Measurements from ENCODE around the gene PPP1R37.

The PPP1R37 gene

GRCh38 chr19:45158503-45159209 is 65.7 kb downstream of the PPP1R37 start:
- DNase-seq = no peak

DNA sequence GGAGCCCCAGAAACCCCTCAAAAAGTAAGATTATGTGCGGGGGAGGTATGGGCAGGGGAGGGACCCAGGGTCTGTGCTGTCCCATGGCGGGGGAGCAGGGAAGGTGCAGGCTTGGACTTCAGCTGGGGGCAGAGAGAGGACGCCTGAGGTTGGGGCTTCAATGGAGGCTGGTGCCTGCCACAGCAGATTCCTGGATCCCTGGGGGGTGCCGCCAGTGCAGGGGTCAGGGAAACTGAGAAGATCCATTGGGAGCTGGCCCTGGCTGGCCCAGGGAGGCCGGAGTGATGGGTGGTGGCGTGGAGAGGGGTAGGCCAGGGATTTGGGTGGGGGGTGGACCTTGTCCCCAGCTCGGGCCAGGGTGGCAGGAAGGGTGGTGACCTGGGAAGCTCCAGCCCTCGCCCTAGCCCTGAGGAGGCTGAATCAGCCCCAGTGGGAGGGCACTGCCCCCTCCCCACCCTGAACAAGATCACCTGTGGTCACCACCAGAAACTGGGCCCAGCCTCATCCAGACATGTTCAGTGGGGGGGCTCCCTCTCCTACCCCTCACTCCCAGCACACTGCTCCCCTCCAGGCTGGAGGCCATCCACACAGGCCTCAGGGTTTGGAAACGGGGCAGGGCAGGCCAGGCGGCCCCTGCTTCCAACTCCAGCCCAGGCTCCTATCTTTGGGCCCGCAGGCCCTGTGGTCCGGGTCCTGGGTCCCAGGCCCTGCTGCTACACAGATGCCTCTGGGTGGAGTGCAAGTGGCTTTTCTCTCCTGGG is 66.4 kb downstream of the PPP1R37 start:
- DNase-seq = no peak

- DNase-seq = no peak
These were observed 67.0 kb downstream of the PPP1R37 start for GRCh38 chr19:45159971-45160324.

DNA sequence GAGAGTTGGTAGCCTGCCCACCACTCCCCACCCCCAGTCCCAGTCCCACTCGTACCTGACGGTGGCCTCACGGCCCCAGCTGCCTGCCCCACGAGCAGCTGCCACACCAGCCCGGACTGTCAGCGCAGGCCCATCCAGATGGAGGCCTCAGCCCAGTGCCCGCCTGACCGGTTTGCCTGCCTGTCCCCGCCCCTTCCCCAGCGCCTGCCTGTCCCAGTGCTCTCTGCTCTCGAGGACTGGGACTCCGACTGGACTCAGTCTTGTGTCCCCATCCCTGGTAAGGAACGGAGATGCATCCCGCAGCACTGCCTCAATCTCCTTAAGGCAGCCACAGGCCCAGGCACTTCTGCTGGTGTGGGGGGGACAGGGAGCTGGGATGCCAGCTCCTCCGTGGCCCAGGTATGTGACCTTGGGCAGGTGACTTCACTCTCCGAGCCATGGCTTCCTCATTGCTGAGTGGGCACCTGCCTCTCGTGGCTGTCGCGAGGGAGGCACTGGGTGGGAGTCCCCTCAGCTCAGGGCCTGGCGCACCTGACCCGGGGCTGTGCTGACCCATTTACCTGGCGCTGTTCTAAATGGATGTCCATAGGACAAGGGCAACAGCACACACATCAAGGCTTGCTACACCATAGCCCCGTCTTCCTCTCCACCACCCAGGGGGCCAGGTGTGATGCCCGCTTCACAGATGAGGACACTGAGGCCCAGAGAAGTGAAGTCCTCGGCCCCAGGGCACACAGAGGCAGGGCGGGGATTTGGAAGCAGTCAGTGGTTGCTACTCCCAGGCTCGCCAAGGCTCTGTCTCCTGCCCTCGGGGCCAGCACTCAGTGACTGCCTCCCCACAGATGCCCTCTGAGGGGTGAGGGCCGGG is 68.1 kb downstream of the PPP1R37 start, which contains the start of gene NKPD1:
Gene NKPD1, minus strand, starts transcription at position 113 of the 868 bp plus-strand sequence. CDS start 832 bp downstream, outside the sequence.
- no peak for DNase-seq

DNA sequence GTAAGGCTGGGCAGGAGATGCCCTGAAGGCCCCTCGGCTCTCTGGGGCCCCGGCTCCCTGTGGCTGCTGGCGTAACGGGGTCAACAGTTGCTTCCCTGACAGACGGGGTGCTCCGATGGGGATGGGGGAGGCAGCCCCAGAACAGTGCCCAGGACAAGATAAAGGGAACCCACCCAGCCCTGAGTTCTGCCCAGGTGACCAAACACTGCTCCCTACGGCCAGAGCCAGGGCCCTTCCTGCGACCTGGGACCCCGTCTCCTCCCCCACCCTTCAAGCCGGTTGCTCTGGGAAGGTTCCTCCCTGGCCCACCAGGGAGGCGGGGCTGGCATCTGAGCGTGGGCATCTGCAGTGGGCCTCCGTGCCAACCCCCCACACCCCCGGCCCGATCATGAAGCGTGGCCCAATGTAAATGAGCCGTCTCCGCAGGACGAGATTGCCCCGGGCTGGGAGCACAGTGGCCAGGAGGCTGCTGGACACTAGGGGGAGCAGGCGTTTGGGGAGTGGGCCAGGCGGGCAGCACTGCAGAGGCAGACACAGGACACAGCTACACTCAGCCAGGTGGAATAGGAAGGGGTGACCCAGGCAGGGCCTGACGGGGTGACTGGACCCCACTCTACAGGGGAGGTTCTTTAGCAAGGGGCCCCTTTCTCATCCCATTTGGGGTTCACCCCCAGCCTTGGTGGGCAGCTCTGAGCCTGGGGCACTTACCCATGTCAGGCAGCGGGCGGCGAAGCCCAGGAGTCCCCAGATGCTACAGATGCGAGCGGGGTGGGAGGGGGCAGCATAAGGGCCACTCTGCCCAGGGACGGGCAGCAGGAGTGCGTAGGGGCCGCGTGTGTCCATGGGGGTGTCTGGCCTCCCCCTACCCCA is 69.0 kb downstream of the PPP1R37 start:
- DNase-seq = no peak

DNA sequence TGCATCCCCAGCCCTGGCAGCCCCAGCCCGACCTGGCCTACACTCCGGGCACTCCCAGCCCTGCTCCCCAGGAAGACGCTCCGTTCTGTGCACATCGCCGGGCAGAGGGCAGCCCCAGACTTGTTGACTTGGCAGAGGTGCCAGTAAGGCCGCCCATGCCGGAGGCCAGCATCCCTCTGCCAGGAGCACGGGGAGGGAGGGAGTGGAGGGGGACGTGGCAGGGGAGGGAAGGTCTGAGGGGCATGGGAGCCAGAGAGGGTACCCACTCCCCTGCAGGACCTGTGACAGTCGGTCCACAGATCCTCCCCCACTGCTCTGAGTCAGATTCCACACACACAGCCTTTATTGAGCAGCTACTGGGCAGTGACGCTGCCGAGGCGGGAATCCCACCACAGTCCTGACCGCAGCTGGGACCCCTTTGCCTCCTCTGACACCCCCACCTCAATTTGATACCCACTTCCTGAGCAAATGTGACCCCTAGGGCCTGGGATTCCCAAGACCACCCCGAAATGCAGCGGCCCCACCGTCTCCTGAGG is 69.7 kb downstream of the PPP1R37 start:
- DNase-seq = no peak

GRCh38 chr19:45163156-45163555 is 70.2 kb downstream of the PPP1R37 start:
- no peak for DNase-seq

DNA sequence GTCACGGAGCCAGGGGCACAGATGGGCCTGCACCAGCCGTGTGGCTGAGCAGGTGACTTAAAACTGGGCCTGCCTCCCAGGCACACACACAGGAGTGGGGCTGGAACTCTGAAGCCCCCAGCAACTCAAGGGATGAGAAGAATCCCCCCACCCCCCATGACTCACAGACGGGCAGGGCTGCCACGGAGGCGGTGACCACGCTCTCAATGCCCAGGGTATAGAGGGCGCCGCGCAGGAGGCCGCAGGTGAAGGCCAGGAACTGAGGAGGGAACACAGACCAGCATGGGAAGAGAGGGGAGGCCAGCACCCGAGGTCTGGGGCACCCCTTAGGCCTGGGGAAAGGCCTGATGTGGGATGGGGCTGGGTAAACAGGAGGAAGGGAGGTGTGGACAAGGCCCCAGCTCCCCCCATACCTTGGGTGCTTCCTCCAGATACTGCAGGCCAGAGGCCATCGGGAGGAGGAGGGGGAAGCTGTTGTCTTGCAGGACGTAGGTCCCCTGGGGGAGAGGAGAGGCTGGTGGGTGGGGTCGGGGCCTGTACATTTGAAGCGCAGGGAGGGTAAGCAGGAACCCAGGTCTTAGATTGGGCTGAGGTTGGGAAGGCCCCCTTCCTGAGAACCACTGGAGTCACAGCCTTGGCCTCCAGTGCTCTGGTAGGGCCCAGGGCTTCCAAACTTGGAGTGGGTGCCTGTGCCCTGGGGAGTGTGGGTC is 70.9 kb downstream of the PPP1R37 start:
- no peak for DNase-seq

- DNase-seq = peak; percentile 65
These were observed 71.8 kb downstream of the PPP1R37 start for GRCh38 chr19:45164577-45165335.

GRCh38 chr19:45166723-45167252 is 73.8 kb downstream of the PPP1R37 start:
- no peak for DNase-seq

- DNase-seq = no peak
These were observed 75.9 kb downstream of the PPP1R37 start for GRCh38 chr19:45168767-45169351.

DNA sequence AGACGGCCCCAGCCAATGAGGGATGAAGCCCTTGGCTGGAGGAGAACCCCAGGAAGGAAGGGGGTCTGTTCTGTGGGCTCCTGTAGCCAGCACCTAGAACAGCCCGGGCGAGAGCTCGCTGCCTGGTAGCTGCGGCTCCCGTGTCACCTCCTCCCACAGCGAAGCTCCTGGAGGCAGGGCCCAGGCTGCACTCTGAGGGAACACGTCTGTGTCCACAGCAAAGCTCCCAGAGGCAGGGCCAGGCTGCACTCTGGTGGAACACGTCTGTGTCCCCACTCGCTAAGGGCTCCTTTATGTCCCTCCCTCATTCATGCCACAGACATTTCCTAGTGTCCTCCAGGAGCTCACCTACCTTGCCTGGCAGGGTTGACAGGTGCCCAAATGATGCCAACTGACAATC is 76.6 kb downstream of the PPP1R37 start:
- no peak for DNase-seq

- no peak for DNase-seq
These were observed 77.4 kb downstream of the PPP1R37 start for GRCh38 chr19:45170146-45171106.

DNA sequence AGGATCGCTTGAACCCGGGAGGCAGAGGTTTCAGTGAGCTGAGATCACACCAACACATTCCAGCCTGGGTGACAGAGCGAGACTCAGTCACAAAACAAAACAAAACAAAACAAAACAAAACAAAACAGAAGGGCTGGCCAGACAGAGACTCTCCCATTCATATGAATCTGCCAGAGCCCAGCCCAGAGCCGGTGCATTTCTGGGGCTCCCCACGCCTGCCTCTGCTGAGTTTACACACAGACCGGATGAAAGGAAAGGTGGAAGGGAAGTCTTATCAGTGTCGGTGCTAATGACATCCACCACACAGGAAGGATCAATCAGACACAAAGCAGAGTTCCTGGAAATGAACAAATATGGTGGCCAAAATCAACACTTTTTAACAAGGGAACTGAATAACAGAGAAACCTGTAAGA is 78.2 kb downstream of the PPP1R37 start:
- DNase-seq = peak; percentile 77

- DNase-seq = peak; percentile 26
These were observed 79.2 kb downstream of the PPP1R37 start for GRCh38 chr19:45172173-45172572.

DNA sequence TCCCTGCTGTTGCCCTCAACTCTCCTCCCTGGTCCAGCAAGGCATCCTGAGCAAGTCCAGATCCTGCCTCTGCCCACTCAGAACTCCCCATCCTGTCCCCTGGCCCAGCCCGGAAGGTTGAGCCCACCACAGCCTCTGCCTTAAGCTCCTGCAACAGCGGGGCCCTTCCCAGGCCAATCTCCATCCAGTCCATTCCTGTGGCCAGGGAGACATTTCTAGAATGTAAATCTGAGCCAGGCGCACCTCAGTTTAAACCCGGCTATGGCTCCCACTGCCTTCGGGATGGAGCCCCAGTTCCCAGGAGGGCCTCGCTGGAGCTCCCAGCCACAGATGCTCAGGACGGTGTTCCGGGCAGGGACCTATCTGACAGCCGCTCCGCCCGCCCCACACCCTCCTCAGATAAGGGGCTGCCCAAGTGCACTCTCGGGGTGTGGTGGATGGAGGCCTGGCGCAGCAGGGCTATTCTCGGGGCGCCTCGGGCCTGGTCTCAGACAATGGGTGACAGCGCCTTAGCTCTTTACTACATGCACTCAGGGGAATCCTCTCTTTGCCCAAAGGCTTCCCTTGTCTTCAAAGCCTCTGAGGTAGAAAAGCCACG is 79.7 kb downstream of the PPP1R37 start:
- DNase-seq = no peak

DNA sequence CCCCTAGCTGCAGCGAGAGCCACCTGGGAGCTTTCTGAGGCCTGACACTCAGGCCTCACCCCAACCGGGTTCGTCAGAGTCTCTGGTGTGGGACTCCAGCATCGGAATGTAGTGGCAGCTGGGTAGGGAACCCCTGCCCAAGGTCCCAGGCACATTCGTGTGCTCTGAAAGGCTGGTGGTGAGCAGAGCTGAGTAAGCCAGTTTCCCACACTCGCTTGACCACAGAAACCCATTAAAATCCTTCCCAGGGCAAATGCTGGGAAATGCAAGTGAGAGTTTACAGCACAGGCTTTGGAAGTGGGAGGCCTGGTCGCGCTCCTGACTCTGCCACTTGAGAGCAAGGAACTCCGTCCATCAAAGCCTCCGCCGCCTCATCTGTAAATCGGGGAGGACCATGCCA is 80.8 kb downstream of the PPP1R37 start:
- DNase-seq = no peak

Measured in CD4-positive, alpha-beta T cell treated with Interleukin-15 for 1 hour (primary cell).